Heart left ventricle (tissue), 16 donors: ENCODE measurements around the gene SH2D7. TPM values are rescaled to one million over a fixed set of nuclear protein-coding genes. Genes with fewer than 3 reads are reported as not detected.

Experiments used
- ATAC-seq, 4 donors: fragments of 200-7000 bp; cut with Tn5 transposase; one replicate each; pipeline ENCODE4 v1.9.1; 2020 to 2022; ENCODE audit warnings: moderate library complexity in 4 of 4, mild to moderate bottlenecking in 3 of 4, moderate number of reproducible peaks in 1 of 4
- DNase-seq, 5 donors: peaks; one replicate each; pipeline ENCODE4 v3.0.0-alpha.2; 2020
- H3K27ac ChIP-seq, 12 donors: fragments of 200-600 bp; sonication (generic) in 4 of 12; one replicate each; pipeline versions ENCODE4 v1.5.0 to v1.8.0; 2016 to 2022; ENCODE audit warnings: mild to moderate bottlenecking in 2 of 12
- H3K27me3 ChIP-seq, 9 donors: fragments of 200-600 bp; sonication (generic) in 2 of 9; one replicate each; pipeline versions ENCODE4 v1.5.1 to v1.8.0; 2016 to 2022; ENCODE audit warnings: mild to moderate bottlenecking in 3 of 9
- H3K36me3 ChIP-seq, 9 donors: fragments of 200-600 bp; sonication (generic) in 2 of 9; one replicate each; pipeline versions ENCODE4 v1.5.0 to v1.8.0; 2018 to 2022; ENCODE audit warnings: mild to moderate bottlenecking in 2 of 9
- H3K4me1 ChIP-seq, 12 donors: fragments of 200-600 bp; sonication (generic) in 4 of 12; one replicate each; pipeline versions ENCODE4 v1.5.0 to v1.8.0; 2016 to 2022; ENCODE audit warnings: mild to moderate bottlenecking in 3 of 12
- H3K4me3 ChIP-seq, 12 donors: fragments of 200-600 bp; sonication (generic) in 4 of 12; one replicate each; pipeline versions ENCODE4 v1.5.0 to v1.8.0; 2017 to 2022; ENCODE audit warnings: mild to moderate bottlenecking in 9 of 12, moderate library complexity in 4 of 12
- H3K9me3 ChIP-seq, 12 donors: fragments of 200-600 bp; sonication (generic) in 4 of 12; one replicate each; pipeline versions ENCODE4 v1.5.0 to v1.8.0; 2016 to 2022; ENCODE audit warnings: mild to moderate bottlenecking in 1 of 12
- CTCF ChIP-seq, 12 donors: fragments of 200-600 bp; sonication (generic) in 4 of 12; IDR thresholded peaks; one replicate each; pipeline versions ENCODE4 v1.5.0 to v1.8.0; 2018 to 2022; ENCODE audit warnings: antibody characterized with exemption in 12 of 12, mild to moderate bottlenecking in 5 of 12
- POLR2A ChIP-seq, 2 donors: fragments of 450-650 bp; IDR thresholded peaks; one replicate each; pipeline ENCODE4 v1.6.1; 2017; ENCODE audit warnings: antibody characterized with exemption in 2 of 2, mild to moderate bottlenecking in 2 of 2, moderate library complexity in 2 of 2
- WGBS, 4 donors: extraction: QIAGEN DNeasy Blood & Tissue Kit in 2 of 4; methylation state at CpG; one replicate each; pipeline versions ENCODE4 v1.1.5 to v1.1.7; 2013 to 2018; 5-methylcytosine and 5-hydroxymethylcytosine counted together
- intact Hi-C, 10 donors: fragments of 100-400 bp; cut with DNase I; formaldehyde crosslinking; loops; one replicate each; pipeline versions ENCODE4 v1.11.1 to v1.14.2; 2022
- polyA plus RNA-seq, 2 donors: library from polyadenylated mRNA; stranded (reverse); fragments of 200-250 nt; gene quantifications; one replicate each; pipeline ENCODE4 v1.2.3, GENCODE V29; 2013
- total RNA-seq, 9 donors: library from RNA; depleted of rRNA in 2 of 9; stranded (reverse); fragments of >200 nt in 2 of 9; fragmentation: NEBNext Ultra II Directional in 3 of 9; extraction: Animal tissue kit (Norgen Biotek cat#: 25700) in 3 of 9; gene quantifications; one replicate each; pipeline versions ENCODE4 v1.1.0 to v1.2.4, GENCODE V29; 2016 to 2023
- donor health status: ischemic (EF 13 %, LVEDD 7.1; RV severe dilation, severe dysfunction).
- donor health status: healthy with polysubstance abuse.
- donor health status: DM: no; HTN: yes; CAD: no.
- donor health status: DM: no; HTN: no; CAD: no.
- donor health status: ischemic (EF 25% LVEDD 6.9; RV normal size, moderate dysfunction).
- donor health status: ischemic (EF 25% LVEDD 5.7; RV mildly dilated, moderate dysfunction).
- donor health status: healthy.
- donor health status: DM: yes; HTN: yes; CAD: no.
- donor health status: ischemic (EF 35%, LVEDD 5.7; RV mildly dilated, moderate dysfunction).
- donor health status: nonischemic (EF 11% LVEDD 7.7; RV severe dilation, severe dysfunction).
- donor health status: DM: yes; HTN: yes; CAD: no.
- donor health status: PGD.
- donor health status: ischemic (EF 29% LVEDD 5.4; RV normal size, mild dysfunction).
- donor health status: nonischemic (EF 23%, LVEDD 6.1; RV moderate dilation, normal function).

SH2D7 gene
- total and polyA plus RNA-seq, 11 donors: not detected

- DNase-seq (no peak), ATAC-seq (no peak)
- intact Hi-C loops: loop anchor here (2.0 to 10.0 kb wide), 11 partner anchors 71 to 313 kb away; no protein-coding TSS in a partner anchor
- Histone ChIP-seq H3K36me3 (no peaks in the 10 kb centered on the region), H3K4me3 (no peak overlapping the region), H3K4me1 (peaks cover 0 to 4% (median 0%) of the 10 kb centered on the region in 12 donors), H3K27ac (no peak overlapping the region), H3K27me3 (no peaks in the 10 kb centered on the region), H3K9me3 (no peaks in the 10 kb centered on the region)
- no peak for TF ChIP-seq CTCF (IDR thresholded peaks at IDR 0.05)
- WGBS, 4 donors: 72 to 100% (median 94%) methylated on average over 3 of the region's 3 CpGs
Measured at GRCh38 chr15:78111788-78112187, 19.4 kb downstream of the SH2D7 start.

DNA sequence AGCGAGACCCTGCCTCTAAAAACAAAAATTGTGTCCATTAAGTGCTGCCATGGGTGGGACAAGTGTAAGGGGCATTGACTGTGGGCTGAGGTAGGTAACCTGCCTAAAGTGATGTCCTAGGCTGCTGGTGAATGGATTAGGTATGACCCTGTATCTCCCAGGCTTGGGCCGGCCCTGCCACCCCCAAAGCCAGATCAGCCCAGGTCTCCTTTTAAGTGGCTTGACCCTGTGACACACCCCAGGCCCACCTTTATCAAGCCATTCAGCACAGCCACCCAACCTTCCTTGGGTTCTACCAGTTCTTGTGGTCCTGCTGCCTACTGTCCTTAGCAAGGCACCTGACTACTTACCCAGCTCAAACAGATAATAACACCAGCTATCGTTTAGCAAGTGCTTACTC lies 20.2 kb downstream of the SH2D7 start:
- intact Hi-C loops: loop anchor here (2.0 to 10.0 kb wide), 11 partner anchors 70 to 312 kb away; no protein-coding TSS in a partner anchor

DNA sequence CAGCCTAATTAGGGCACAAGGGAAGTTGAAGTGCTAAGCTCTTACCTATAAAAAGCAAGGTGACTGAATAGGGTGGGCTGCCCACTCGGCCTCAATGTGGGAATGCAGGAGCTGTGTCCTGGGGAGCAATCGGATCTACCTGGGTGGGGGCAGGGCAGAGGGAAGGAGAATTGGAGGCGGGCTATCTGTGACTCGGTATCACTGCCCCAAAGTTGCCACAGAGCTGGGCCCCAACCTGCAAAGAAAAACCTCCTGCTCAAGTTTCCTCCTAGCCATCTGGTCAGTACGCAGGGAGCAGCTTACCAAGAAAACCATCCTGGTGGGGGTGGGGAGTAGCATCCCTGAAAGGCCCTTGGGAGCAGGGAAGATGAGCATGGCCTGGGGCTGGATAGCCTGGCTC lies 28.2 kb downstream of the SH2D7 start:
- intact Hi-C loops: no loop called here
- no peak overlapping the region for H3K27ac ChIP-seq

More for the DNA sequence above, 20.2 kb downstream of the SH2D7 start:
- Histone ChIP-seq H3K27ac (no peak overlapping the region), H3K36me3 (no peaks in the 10 kb centered on the region), H3K27me3 (no peaks in the 10 kb centered on the region), H3K4me3 (no peak overlapping the region), H3K9me3 (no peaks in the 10 kb centered on the region), H3K4me1 (peaks cover 0 to 4% (median 0%) of the 10 kb centered on the region in 12 donors)
- DNase-seq (no peak), ATAC-seq (no peak)
- 67 to 78% (median 71%) methylated on average over 3 of the region's 3 CpGs for WGBS, 4 donors
- no peak for TF ChIP-seq POLR2A (IDR thresholded peaks at IDR 0.05)
- no peak for TF ChIP-seq CTCF (IDR thresholded peaks at IDR 0.05)

DNA sequence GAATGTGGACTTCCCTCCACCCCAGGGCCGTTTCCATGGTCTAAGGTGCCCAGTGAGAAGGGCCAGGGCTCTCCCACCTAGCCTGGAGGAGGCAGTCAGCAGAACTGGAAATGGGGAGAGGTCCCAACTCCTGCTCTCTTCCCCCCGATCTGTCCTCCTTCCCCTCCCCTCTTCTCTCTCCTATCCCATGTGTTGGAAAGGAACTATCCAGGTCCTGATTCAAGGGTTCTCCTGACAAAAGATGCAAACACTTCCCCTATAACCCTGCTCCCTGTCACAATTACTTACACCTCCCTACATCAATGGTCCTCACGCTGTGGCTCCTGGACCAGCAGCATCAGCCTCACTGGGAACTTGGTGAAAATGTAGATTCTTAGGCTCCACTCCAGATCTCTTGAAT lies 32.9 kb downstream of the SH2D7 start:
- no peaks in the 10 kb centered on the region for H3K27me3 ChIP-seq
- no peak for ATAC-seq
- H3K4me3 ChIP-seq: no peak overlapping the region
- H3K27ac ChIP-seq: no peak overlapping the region
- intact Hi-C loops: no loop called here
- 78 to 86% (median 80%) methylated on average over 3 of the region's 3 CpGs for WGBS, 4 donors
- no peaks in the 10 kb centered on the region for H3K9me3 ChIP-seq
- DNase-seq: no peak
- H3K36me3 ChIP-seq: no peaks in the 10 kb centered on the region
- TF ChIP-seq CTCF (IDR thresholded peaks at IDR 0.05) (no peak), POLR2A (IDR thresholded peaks at IDR 0.05) (no peak)
- peaks cover 0 to 2% (median 0%) of the 10 kb centered on the region in 12 donors for H3K4me1 ChIP-seq

More for the DNA sequence above, 28.2 kb downstream of the SH2D7 start:
- Histone ChIP-seq H3K4me1 (no peaks in the 10 kb centered on the region), H3K27me3 (no peaks in the 10 kb centered on the region), H3K4me3 (no peak overlapping the region), H3K36me3 (no peaks in the 10 kb centered on the region), H3K9me3 (no peaks in the 10 kb centered on the region)
- ATAC-seq (no peak), DNase-seq (no peak)
- 81 to 83% (median 82%) methylated on average over 5 of the region's 5 CpGs for WGBS, 4 donors
- no peak for TF ChIP-seq CTCF (IDR thresholded peaks at IDR 0.05)
